ENCODE results near the gene ZG16.
"Not testable (repeated sequence)": the region's sequence is repeated elsewhere in the genome, so short reads cannot be mapped to it uniquely, and the experiment has no call there.

DNA sequence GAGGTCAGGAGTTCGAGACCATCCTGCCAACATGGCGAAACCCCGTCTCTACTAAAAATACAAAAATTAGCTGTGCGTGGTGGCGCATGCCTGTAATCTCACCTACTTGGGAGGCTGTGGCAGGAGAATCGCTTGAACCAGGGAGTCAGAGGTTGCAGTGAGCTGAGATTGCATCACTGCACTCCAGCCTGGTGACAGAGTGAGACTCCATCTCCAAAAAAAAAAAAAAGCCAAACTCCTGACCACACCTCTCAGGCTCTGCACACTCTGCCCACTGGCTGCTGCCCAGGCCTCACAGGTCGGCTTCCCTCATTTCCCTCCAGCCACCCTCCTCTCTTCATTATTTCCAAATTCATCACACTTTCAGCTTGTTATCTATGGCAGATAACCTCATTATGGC lies 5.7 kb upstream of the ZG16 start:
- not testable (repeated sequence) for TF ChIP-seq SUZ12 (IDR thresholded peaks at IDR 0.05; ENCODE audit: extremely low read depth, insufficient read depth, insufficient read length); YY1 (IDR thresholded peaks at IDR 0.05; ENCODE audit: insufficient read depth, insufficient read length)

All from NT2/D1 (cell line).